SK-N-SH treated with all-trans-retinoic acid at 6 μM for 48 hours (cell line): ENCODE data around the gene GSTM3.

Source experiments
- BACH2 ChIP-seq: fragments of 250-450 bp; sonication (Bioruptor Pico); IDR thresholded peaks from 2 replicates; pipeline ENCODE4 v1.9.0; 2021; ENCODE audit warnings: mild to moderate bottlenecking, borderline replicate concordance
- CSDC2 ChIP-seq: fragments of 250-450 bp; sonication (Bioruptor Pico); IDR thresholded peaks from 2 replicates; pipeline ENCODE4 v1.5.0; 2020; ENCODE audit warnings: mild to moderate bottlenecking, moderate library complexity
- ESRRG ChIP-seq: fragments of 250-450 bp; sonication (Bioruptor Pico); IDR thresholded peaks from 2 replicates; pipeline ENCODE4 v1.6.1; 2021; ENCODE audit warnings: mild to moderate bottlenecking
- OSR1 ChIP-seq: fragments of 250-450 bp; sonication (Bioruptor Pico); IDR thresholded peaks from 2 replicates; pipeline ENCODE4 v1.8.0; 2022; ENCODE audit warnings: moderate library complexity, mild to moderate bottlenecking, inconsistent platforms
- PATZ1 ChIP-seq: fragments of 250-450 bp; sonication (Bioruptor Pico); IDR thresholded peaks from 2 replicates; pipeline ENCODE4 v1.8.0; 2020; ENCODE audit warnings: mild to moderate bottlenecking, moderate library complexity, borderline replicate concordance
- PPARA ChIP-seq: fragments of 250-450 bp; sonication (Bioruptor Pico); IDR thresholded peaks from 2 replicates; pipeline ENCODE4 v1.5.0; 2020; ENCODE audit warnings: mild to moderate bottlenecking, borderline replicate concordance
- RARB ChIP-seq: fragments of 250-450 bp; sonication (Bioruptor Pico); IDR thresholded peaks from 2 replicates; pipeline ENCODE4 v1.8.0; 2021; ENCODE audit warnings: mild to moderate bottlenecking, moderate library complexity
- ZFP30 ChIP-seq: fragments of 450-650 bp; formaldehyde crosslinking; IDR thresholded peaks from 2 replicates; pipeline ENCODE4 v1.5.0; 2022; ENCODE audit warnings: mild to moderate bottlenecking, moderate library complexity
- ZNF70 ChIP-seq: fragments of 450-650 bp; formaldehyde crosslinking; IDR thresholded peaks from 2 replicates; pipeline ENCODE4 v1.5.0; 2020; ENCODE audit warnings: mild to moderate bottlenecking, moderate library complexity
- TF ChIP-seq, protein P1 (sequence below): fragments of 250-450 bp; sonication (Bioruptor Pico); IDR thresholded peaks from 2 replicates; pipeline ENCODE4 v1.5.1; 2021; ENCODE audit warnings: mild to moderate bottlenecking, moderate library complexity

DNA sequence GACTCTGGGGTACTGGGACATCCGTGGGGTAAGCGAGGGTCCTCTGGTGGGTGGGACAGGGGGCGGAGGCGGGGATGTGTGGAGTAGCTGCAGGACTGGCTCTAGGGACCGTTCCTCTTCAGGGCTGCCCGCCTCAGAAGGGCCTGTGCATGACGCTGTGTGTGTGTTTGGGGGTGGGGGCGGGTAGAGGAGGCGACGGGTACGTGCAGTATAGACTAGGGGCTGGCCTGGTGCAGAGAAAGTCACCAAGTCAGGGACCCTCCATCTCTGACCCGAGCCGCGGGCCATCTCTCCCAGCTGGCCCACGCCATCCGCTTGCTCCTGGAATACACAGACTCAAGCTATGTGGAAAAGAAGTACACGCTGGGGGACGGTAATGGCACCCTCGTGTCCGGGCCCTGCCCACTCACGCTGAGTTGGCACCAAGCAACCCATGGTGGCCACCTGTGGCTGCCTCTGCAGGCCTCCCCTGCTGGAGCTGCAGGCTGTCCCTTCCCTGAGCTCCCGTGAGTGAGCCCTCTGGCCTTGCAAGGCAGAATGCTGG is 28.4 kb downstream of the GSTM3 start:
- TF ChIP-seq PPARA (CRISPR knock-in tag) (no peak), PATZ1 (CRISPR knock-in tag) (no peak), BACH2 (no peak), RARB (CRISPR knock-in tag) (no peak), CSDC2 (CRISPR knock-in tag) (no peak), ZNF70 (no peak), ESRRG (CRISPR knock-in tag) (no peak), OSR1 (CRISPR knock-in tag) (no peak), ZFP30 (CRISPR knock-in tag) (no peak)
- TF ChIP-seq, protein P1, sequence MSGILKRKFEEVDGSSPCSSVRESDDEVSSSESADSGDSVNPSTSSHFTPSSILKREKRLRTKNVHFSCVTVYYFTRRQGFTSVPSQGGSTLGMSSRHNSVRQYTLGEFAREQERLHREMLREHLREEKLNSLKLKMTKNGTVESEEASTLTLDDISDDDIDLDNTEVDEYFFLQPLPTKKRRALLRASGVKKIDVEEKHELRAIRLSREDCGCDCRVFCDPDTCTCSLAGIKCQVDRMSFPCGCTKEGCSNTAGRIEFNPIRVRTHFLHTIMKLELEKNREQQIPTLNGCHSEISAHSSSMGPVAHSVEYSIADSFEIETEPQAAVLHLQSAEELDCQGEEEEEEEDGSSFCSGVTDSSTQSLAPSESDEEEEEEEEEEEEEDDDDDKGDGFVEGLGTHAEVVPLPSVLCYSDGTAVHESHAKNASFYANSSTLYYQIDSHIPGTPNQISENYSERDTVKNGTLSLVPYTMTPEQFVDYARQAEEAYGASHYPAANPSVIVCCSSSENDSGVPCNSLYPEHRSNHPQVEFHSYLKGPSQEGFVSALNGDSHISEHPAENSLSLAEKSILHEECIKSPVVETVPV (CRISPR knock-in tag) = no peak
